HCT116 (cell line): Measurements from ENCODE around the gene OPN1MW.
"Not testable (repeated sequence)": the region's sequence is repeated elsewhere in the genome, so short reads cannot be mapped to it uniquely, and the experiment has no call there.

Experiments
- ATF3 ChIP-seq: IDR thresholded peaks from 2 replicates; pipeline ENCODE4 v1.6.1; 2012
- CTCF ChIP-seq, 3 experiments: fragments of 200-600 bp in 1 of 3; sonication (generic) in 1 of 3; IDR thresholded peaks in 2 of 3; conservative IDR thresholded peaks in 1 of 3; 2 replicates each; pipeline ENCODE4 v1.5.1; 2012 to 2017; ENCODE audit warnings: low read depth in 2 of 3, low read length in 2 of 3, antibody characterized with exemption in 1 of 3, borderline replicate concordance in 1 of 3, control low read depth in 1 of 3, mild to moderate bottlenecking in 1 of 3, mixed read lengths in 1 of 3, mixed run types in 1 of 3, moderate library complexity in 1 of 3; ENCODE audit not compliant: insufficient read depth in 1 of 3
- ELF1 ChIP-seq: IDR thresholded peaks from 2 replicates; pipeline ENCODE4 v1.6.1; 2012; ENCODE audit warnings: low read depth, borderline replicate concordance
- EZH2 ChIP-seq: fragments of 200-600 bp; sonication (generic); IDR thresholded peaks from 2 replicates; pipeline ENCODE4 v1.6.1; 2017; ENCODE audit warnings: antibody characterized with exemption, mixed run types
- EZH2phosphoT487 ChIP-seq: fragments of 200-600 bp; IDR thresholded peaks from 2 replicates; pipeline ENCODE4 v1.6.1; 2018; ENCODE audit warnings: antibody characterized with exemption, borderline replicate concordance
- MAX ChIP-seq: IDR thresholded peaks from 2 replicates; pipeline ENCODE4 v1.6.1; 2012
- POLR2A ChIP-seq: IDR thresholded peaks from 2 replicates; pipeline ENCODE4 v1.7.0; 2011; ENCODE audit warnings: borderline replicate concordance; ENCODE audit not compliant: insufficient read depth, insufficient read length; ENCODE audit errors: extremely low read depth
- POLR2AphosphoS5 ChIP-seq: IDR thresholded peaks from 2 replicates; pipeline ENCODE4 v1.6.1; 2011; ENCODE audit warnings: mild to moderate bottlenecking, low read depth, low read length, moderate library complexity
- RAD21 ChIP-seq: IDR thresholded peaks from 2 replicates; pipeline ENCODE4 v1.6.1; 2012; ENCODE audit warnings: low read depth, mild to moderate bottlenecking
- REST ChIP-seq: IDR thresholded peaks from 2 replicates; pipeline ENCODE4 v1.6.1; 2012; ENCODE audit warnings: low read depth
- TCF7L2 ChIP-seq: IDR thresholded peaks from 2 replicates; pipeline ENCODE4 v1.7.0; 2011; ENCODE audit warnings: borderline replicate concordance, inconsistent platforms; ENCODE audit not compliant: insufficient read depth, insufficient read length; ENCODE audit errors: extremely low read depth
- YY1 ChIP-seq: IDR thresholded peaks from 2 replicates; pipeline ENCODE4 v1.6.1; 2011; ENCODE audit warnings: low read length, low read depth, moderate library complexity, mild to moderate bottlenecking; ENCODE audit not compliant: insufficient replicate concordance; ENCODE audit errors: extremely low read depth
- ZFX ChIP-seq: fragments of 450-650 bp; IDR thresholded peaks from 2 replicates; pipeline ENCODE4 v1.6.1; 2017
- ZNF274 ChIP-seq: fragments of 200-500 bp; sonication (Bioruptor generic); IDR thresholded peaks from 2 replicates; pipeline ENCODE4 v1.6.1; 2014; ENCODE audit warnings: mild to moderate bottlenecking, low read depth, low read length, inconsistent platforms

- TF ChIP-seq POLR2A; CTCF (IDR thresholded peaks at IDR 0.05 in 2 of 3, conservative IDR thresholded peaks at IDR 0.05 in 1 of 3; ENCODE audit: borderline replicate concordance in 1 of 3, insufficient read depth in 1 of 3, low read depth in 2 of 3, low read length in 2 of 3); YY1; ELF1; ATF3; EZH2; ZFX; MAX; TCF7L2; REST; EZH2phosphoT487; ZNF274; RAD21; POLR2AphosphoS5: not testable (repeated sequence)
These were observed 1.4 kb downstream of the OPN1MW start for GRCh38 chrX:154183794-154184193.
